GM18861 (cell line): ENCODE results near the gene TAF3.

Experiments used
- ATAC-seq: cut with Tn5 transposase; IDR thresholded peaks from one replicate; pipeline ENCODE4 v1.9.1; 2021; ENCODE audit not compliant: unreplicated experiment

The TAF3 gene

DNA sequence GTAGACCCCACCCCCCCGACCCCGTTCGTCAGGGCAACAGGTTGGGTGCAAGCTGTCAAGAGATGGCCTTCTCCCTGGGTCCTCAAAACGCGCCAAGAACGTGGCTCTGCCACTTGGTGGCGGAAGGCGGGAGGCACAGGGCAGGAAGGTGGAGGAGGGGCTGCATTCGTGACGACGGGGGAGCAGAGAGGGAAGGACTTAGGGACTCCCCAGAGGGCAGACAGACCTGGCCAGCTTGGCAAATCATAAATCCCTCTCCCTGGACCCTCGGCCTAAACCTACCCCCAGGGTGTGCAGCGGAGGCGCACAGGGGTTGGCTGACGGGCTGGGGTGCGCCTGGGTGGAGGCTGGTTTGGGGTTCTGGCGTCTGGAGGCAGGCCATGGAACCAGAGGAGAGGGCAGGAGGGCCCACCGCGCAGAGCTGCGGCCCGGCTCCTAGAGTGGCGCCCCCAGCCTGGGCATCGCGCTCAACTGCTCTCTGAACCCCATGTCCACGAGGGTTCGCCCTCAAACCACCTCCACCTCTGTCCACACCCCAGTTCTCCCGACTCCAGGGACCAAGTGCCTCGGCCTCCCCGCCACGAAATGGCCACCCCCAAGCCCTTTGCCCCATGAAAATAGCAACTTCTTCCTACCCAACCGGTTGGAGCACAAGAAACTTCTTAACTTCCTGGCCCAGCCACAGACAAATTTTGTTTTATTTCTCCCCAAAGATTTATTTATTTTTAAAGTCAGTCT is 225.4 kb downstream of the TAF3 start:
- no peak for ATAC-seq

DNA sequence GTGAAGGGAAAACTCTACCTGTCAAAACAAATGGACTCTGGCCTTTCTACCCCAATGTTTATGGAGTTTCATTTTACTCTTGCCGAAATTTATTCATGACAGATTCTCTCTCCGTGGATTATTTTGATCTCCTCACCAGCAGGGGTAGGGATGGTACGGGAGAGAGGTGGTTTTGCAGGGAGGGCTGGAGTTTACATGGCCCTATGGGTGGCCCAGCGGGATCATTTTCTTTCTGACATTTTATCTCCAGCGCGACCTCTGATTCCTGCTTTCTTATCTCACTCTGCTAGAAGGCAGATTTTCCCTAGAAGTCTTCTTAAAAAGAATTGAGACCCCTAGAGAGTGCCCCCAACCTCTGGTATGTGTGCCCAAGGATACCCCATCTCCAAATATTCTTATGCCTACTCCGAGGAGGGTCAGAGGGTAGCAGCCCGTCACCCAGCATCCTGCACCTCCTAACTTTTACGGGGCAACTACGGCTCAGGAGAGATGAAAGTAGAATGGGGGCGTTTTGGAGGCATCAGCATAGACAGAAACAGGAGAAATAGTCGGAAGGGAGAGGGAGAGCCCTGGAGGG is 226.1 kb downstream of the TAF3 start:
- ATAC-seq = no peak

DNA sequence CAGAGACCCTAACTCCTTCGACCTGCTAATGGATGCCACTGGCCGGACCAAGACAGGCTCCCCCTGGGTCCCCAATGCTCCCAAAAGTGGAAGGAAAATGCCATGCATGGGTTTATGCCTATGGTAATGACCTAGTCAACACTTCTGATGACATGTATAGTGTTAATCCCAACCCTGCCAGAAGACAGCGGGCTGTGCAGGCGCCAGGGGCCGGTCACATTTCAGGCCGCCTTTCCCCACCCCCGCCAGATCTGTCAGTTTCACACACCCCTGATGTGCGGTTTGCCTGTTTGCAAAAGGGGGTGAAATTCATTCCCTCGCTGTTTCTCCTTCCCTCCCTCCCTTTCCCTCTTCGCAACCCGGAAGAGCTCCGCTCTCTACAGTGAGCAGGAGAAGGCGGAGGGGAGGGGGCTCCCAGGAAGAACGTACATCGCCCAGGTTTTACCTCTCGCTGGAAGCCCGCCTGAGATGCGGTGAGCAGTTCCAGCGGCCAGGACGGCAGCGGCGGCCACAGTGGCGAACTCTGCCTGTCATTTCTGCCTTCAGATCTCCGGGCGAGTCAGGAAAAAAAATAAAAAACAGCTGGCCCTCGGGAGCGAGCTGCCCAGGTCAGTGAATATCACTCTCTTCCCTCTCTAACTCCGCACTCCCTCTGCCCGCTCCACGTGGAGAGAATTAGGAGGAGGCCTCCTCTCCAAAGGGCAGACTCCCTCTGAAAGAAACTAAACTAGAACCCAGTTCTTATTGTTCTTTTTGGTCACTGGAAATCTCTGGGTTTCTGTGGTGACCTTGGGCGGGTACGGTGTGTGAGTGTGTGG is 226.8 kb downstream of the TAF3 start:
- ATAC-seq = no peak

DNA sequence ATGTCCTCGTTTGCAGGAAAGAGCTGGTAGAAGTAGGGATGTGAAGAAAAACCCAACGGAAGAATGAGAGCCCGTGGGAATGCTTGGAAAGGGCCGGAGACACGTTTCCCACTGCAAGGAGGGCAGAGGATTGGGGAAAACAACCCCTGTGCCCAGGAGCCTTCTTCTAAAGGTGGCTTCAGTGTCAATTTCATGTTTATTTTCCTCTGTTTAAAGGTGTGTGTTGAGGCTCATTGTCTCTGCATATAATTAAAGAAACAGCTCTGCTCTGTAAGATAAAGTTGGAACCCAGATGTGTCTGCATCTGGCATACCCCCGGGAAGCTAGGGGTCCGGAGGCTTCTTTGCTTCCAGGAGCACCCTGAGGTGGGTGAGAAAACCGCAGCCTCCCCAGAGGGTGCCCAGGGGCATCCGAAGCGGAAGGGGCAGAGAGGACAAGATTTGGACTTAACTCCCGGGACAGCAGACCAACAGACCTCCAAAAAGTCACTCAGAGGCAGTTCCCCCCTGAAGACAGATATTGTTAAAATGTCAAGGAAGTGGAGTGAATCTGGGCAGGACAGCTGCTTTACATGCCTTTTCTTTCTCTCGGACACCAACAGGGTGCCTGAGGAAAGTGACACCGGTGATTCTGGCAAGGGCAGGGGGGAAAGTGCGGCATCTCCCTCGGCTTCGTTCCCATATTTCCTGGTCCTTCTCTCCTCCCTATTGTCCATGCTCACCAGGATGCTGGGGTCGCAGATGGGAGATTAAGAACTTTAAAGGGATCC is 227.6 kb downstream of the TAF3 start:
- ATAC-seq = no peak

DNA sequence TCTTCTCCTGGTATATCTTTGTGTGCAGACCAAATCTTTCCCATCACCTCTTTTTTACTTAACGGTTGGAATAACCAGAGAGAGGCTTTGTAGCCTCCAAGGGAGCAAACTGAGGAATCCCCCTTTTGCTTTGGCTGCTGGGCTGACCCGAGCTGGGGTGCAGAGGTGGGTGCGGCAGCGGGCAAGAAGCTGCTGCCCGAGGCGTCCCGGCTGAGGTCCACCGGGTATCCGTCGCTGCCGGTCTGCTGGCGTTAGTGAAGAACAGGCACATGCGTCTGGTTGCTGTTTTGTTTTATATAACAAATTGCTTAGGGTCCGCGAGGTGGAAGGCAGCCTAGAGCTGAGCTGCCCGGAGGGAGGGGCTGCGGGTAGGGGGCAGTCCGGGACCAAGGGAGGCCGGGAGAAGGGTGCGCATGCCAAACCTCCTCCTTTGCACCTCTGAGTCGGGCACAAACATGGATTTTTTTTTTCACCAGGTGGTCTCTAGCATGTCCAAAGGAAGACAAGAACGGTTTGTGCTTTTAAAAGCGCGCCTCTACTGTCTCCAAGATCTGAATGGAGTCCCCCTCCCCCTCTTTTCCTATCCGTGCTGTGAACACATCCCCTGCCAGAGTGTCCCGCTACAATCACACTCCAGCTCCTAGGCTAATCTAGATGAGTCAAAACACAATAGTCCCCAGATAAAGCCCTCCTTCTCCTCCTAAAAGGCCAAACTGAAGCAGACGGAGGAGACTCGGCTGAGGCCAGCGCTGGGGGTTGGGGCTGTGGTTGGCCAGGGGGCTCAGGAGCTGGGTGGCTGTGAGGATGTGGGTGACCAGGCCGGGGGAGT is 229.4 kb downstream of the TAF3 start:
- no peak for ATAC-seq

DNA sequence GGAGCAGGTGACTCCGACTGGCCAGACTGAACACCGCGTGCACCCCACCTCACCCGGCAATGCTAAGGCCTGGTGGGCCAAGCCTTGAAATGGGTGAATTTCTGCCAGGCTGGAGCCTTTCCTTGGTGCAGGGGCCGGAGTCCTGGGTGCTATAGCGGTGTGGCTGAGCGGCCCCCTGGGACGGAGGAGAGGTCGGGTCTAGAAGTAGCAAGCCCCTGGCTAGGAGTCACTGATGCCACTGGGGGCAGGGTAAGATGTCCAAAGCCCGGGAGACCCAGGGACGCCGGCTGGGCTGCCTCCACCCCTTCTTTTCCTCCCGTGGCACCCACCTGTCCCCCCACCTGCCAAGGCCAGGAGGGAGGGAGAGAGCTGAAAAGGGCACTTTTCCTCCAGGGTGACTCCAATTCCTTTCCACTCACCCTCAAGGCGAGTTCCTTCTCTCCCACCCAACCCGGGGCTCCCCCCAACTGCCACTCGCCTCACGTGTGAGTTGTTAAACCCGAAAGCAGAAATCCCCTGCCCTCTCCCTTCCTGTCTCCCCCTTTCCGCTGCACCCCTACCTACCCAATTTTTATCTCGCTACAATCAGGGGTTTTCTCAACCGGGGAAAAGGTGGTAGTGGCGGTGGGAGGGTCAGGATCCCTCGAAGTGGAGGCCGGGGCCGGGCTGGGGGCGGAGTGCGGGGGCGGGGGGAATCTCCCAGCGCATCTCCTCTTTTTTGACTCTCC is 230.1 kb downstream of the TAF3 start:
- no peak for ATAC-seq

DNA sequence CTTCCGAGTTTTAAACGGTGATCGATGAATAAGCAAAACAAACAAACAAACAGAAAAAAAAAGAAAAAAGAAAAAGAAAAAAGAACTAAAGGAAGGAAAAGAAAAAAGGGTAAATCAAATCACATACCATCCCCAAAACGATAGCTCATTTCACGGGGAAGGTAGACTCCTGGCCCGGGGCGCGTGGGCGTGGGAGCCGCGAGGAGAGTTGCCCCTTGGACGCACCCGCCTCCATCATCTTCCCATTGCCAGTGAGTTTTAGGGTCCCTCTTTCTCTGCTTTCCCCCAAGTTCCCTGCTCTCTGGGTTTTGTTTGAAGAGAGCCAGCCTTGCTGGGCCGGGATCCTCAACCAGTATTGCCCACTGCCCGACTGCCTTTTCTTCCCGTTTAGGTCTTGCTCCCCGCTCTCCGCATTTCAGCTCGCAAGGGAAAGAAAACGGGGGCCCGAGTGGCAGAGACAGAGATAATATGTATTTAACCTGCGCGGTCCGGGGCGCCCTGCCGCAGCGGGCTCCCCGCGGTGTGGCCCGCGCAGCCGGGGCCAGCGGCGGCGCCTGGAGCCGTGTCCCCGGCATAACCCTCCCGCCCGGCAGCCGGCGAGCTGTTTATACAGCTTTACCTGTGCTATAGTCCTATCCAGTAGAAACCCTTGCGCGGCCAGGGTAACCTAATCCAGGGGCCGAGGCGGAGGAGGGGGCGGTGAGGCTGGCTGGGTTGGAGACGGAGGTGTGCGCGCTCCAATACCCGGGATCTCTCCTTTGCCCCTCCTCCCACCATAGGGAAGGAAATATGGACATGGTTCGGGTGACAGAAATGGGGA is 230.9 kb downstream of the TAF3 start:
- no peak for ATAC-seq

DNA sequence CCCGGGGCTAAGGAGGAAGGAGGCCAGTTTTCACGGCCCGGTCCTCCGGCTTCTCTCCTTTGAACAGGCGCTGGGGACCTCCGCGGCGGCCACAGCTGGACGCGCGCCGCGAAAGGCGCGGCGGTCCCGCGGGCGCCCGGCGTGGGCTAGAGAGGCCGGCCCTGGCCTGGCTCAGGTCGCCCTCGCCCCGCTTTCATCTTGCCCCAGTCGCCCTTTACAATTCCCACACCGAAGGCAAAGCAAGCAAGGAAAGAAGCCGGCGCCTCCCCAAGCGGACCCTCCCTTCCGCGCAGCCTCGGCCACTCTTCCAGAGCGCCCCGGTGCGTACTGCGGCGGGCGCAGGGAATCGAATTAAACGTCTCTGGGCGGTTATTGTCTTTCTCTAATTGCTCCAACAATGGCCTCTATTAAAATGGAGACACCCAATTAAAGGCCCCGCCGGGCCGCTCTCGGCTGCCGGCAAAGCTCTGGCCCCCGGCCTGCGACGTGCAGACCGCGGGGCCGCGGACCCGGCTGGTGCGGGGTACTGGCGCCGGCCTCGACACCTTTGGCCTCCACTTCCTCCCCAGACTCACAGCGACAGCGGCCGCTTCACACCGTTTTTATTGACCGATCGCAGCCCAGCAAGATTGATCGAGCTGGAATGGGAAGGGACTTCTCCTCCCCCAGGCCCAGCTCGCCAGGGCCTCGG is 231.7 kb downstream of the TAF3 start:
- ATAC-seq = no peak

DNA sequence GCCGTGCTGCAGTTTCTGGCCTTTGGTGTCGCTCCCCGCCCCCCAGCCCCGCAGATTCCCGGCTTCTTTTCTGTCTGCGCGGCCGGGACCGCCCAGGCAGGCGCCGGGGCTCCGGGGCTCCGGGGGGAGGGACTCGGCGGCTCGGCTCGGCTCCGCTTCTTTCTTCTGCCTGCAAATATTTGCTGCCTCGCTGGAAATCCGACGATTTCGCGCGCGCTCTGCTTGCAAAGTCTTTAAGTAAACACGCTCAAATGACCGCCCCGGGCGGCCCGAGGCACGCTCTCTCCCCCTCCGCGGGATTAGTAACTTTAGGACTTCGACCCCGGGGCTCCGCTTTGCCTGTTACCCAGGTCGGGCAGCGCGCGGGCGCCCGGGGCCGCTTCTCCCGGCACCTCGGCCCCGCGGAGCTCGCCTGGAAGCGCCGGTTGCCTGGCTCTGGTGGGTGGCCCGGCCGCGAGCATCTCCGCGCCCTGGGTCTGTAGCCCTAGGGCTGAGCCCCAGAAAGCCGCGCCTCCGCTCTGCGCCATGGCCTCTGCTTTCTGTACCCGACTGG is 232.3 kb downstream of the TAF3 start:
- ATAC-seq = no peak

DNA sequence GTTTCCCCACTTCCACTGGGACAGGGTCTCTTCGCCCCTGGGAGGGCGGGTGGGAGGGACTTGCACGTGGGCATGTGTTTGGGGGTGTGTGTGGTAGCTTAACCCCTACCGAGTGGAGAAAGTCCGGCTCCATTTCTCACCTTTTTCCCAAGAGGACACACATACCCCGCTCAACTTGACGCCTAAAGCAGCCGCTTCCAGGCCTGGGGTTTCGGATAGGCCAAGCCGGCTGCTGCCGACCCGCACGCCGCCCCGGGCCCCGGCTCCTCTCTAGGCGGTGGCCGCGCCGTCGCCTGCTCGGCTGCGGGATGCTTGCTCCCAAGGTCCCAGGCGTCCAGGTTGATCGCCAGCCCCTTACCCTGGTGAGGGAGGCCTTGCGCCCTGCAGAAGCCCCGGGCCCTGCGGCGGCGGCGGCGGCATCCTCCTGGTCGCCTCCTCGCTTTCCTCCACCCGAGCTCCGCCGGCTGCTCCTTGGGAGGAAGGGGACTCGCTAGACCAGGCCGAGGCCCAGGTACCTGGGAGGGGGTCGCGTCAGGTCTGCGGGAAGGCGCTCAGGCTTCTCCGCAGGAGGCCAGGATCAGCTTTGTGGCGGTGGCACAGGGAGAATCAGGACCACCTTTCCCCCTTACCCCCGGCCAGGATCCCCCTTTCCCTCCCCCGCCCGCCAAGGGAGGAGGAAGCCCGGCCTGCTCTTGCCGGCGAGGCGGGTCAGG is 233.0 kb downstream of the TAF3 start:
- ATAC-seq = no peak

DNA sequence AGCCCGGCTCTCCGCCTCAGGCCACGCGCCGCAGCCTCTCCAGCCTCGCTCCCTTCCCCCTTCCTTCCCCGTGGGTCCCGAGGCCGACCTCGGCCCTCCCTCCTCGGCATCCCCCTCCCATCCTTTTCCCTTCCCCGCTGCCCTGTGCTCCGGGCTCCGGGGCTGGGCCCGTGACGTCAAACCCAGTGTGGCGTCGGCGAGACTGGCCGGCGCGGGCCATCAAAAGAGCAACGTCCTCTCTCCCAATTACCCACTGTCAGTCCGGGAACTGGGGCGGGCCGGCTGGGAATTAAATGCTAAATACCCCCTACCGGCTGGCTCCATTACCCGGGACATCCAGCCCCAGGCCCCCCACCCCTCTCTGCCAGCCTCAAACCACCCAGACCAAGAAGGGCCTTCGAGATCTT is 233.5 kb downstream of the TAF3 start:
- ATAC-seq = no peak

DNA sequence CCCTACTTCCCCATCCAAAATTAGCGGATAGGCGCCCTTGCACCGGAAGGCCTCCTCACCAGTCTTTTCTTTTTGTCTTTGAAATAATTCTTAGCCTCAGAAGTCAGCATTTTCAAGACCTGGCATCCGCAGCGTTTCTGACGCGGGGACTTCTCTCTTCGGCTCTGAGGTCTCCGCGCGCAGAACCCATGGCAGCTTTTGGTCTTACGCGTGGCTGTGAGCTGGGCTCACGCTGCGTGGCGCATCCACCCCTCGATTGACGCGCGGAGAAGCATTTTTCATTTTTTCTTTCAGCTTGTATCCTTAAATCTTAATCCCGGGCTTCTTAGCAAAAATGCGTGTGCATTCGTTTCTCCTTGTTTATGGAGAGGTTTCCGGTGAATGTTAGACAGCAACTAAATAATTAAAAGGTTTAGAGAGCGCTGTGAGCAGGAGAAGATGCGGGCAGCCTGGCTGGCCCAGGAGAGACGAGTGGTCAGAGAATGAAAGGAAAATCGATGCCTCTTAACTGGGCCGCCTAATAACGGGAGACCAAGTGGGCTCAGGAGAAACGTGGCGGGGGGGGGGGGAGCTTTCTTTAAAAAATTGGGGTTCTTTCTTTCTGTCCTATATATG is 234.1 kb downstream of the TAF3 start:
- ATAC-seq = no peak

DNA sequence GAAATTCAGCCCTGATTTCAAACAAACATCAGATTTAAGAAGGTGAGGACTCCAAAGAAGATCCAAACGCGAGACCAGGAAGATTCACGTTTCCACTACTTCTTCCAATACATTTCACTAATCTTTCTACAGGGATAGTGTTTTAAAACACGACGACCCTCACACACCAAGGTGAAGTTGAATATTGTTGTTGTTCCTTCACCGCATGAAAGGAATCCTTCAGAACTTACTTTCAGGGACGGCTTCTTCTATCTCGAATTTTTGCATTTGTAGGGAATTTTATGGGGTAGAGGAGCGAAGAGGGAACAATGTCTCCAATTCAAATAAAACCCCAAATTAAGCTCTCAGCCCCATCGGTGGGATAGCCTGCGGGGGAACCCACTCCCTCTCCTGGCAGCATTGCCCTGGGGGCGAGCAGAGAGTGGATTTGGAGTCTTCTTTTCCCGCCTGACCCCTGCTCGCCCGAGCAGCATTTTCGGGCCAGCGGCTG is 234.7 kb downstream of the TAF3 start:
- no peak for ATAC-seq

DNA sequence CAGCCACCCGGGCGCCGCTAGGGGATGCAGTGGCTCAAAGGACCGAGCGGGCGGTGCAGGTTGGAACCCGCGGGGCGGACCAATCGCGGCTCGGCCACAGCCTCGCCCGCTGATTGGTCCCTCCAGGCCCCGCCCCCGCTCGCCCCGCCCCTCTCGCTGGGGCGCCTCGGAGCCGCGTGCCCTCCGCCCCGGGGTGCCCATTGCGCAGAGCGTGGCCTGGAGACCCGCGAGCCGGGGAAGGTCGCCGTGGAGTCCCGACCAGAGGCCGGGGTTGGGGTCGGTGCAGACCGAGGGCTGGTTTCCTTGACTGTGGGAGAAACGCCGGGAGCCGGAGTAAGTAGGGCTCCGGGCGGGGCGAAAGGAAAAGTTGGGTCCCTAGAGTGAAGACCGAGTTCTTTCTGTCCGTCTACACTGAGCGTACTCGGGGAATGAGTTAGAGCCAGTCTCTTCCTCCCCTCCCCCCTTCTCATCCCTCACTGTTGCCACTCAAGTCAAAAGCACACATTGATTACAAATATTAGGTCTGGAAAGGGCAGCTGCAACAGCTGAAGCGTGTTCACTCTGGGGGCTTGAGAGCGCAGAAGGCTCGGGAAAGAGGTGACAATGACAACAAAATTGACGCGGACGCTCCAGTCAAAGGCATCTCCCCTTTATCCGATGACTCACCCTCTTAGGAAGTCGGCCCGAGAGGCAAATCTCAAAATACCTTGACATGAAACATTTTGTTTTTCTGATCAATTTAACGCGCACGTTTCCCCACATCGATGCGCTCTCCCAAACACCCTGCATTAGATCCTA is 235.3 kb downstream of the TAF3 start:
- peak; percentile 58 for ATAC-seq

DNA sequence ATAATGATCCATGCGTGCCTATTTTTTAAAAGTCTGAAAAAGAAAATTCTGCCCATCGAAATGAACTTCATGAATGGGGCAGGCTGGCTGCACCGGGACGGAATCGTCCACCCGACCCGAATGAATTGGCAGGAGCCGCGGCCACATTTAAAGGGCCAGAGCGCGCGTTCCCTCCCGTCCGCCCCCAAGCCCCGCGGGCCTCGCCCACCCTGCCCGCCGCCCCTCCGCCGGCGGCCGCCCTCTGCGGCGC is 235.9 kb downstream of the TAF3 start:
- peak; percentile 8 for ATAC-seq
